GM18867 (cell line): ENCODE measurements around the gene MAST4.
A peak's percentile ranks its signal among the peaks of the same experiment; 100 is the strongest.

Experiments
- ATAC-seq: cut with Tn5 transposase; IDR thresholded peaks from one replicate; pipeline ENCODE4 v1.9.1; 2021; ENCODE audit warnings: mild to moderate bottlenecking, moderate library complexity; ENCODE audit not compliant: unreplicated experiment

Gene MAST4

GRCh38 chr5:67009028-67009427 is 412.8 kb downstream of the MAST4 start:
- no peak for ATAC-seq

- ATAC-seq: no peak
Measured at GRCh38 chr5:67010684-67011409, 414.7 kb downstream of the MAST4 start.

- no peak for ATAC-seq
Measured at GRCh38 chr5:67011422-67011821, 415.2 kb downstream of the MAST4 start.

GRCh38 chr5:67012171-67012570 is 416.0 kb downstream of the MAST4 start:
- ATAC-seq: no peak

GRCh38 chr5:67013719-67014118 is 417.5 kb downstream of the MAST4 start:
- no peak for ATAC-seq

GRCh38 chr5:67014191-67014590 is 418.0 kb downstream of the MAST4 start:
- no peak for ATAC-seq

GRCh38 chr5:67014957-67015400 is 418.8 kb downstream of the MAST4 start:
- ATAC-seq: no peak

- ATAC-seq: no peak
Measured at GRCh38 chr5:67015541-67016191, 419.5 kb downstream of the MAST4 start.

- no peak for ATAC-seq
Measured at GRCh38 chr5:67019065-67019845, 423.1 kb downstream of the MAST4 start.

- ATAC-seq: no peak
Measured at GRCh38 chr5:67020096-67020615, 424.0 kb downstream of the MAST4 start.

GRCh38 chr5:67021031-67021430 is 424.8 kb downstream of the MAST4 start:
- no peak for ATAC-seq

GRCh38 chr5:67021521-67021920 is 425.3 kb downstream of the MAST4 start:
- ATAC-seq: peak; percentile 84

- no peak for ATAC-seq
Measured at GRCh38 chr5:67021962-67022361, 425.8 kb downstream of the MAST4 start.

GRCh38 chr5:67025457-67025856 is 429.3 kb downstream of the MAST4 start:
- ATAC-seq: no peak

GRCh38 chr5:67026278-67026677 is 430.1 kb downstream of the MAST4 start:
- no peak for ATAC-seq

GRCh38 chr5:67027171-67027570 is 431.0 kb downstream of the MAST4 start:
- no peak for ATAC-seq

- ATAC-seq: no peak
Measured at GRCh38 chr5:67028371-67028770, 432.2 kb downstream of the MAST4 start.

- ATAC-seq: no peak
Measured at GRCh38 chr5:67028941-67029340, 432.7 kb downstream of the MAST4 start.

GRCh38 chr5:67029481-67029880 is 433.3 kb downstream of the MAST4 start:
- no peak for ATAC-seq

- ATAC-seq: no peak
Measured at GRCh38 chr5:67030289-67031056, 434.3 kb downstream of the MAST4 start.

GRCh38 chr5:67031057-67031443 is 434.9 kb downstream of the MAST4 start:
- ATAC-seq: no peak
